GM18870 (cell line): Measurements from ENCODE around the gene HS2ST1.

ENCODE experiments used
- ATAC-seq: cut with Tn5 transposase; IDR thresholded peaks from one replicate; pipeline ENCODE4 v1.9.1; 2021; ENCODE audit warnings: moderate library complexity; ENCODE audit not compliant: unreplicated experiment

HS2ST1 gene

GRCh38 chr1:87132284-87132870 lies 217.9 kb downstream of the HS2ST1 start:
- ATAC-seq: peak; percentile 13

GRCh38 chr1:87134061-87134460 lies 219.6 kb downstream of the HS2ST1 start:
- ATAC-seq: no peak

GRCh38 chr1:87134625-87135328 lies 220.3 kb downstream of the HS2ST1 start:
- ATAC-seq: no peak

GRCh38 chr1:87135329-87135712 lies 220.9 kb downstream of the HS2ST1 start:
- ATAC-seq: no peak

- ATAC-seq: no peak
Observed at GRCh38 chr1:87136607-87137341, 222.3 kb downstream of the HS2ST1 start.

- ATAC-seq: no peak
Observed at GRCh38 chr1:87137342-87137739, 222.9 kb downstream of the HS2ST1 start.

GRCh38 chr1:87140831-87141540 lies 226.6 kb downstream of the HS2ST1 start:
- ATAC-seq: no peak

GRCh38 chr1:87141556-87141955 lies 227.1 kb downstream of the HS2ST1 start:
- no peak for ATAC-seq

- ATAC-seq: no peak
Observed at GRCh38 chr1:87143413-87144135, 229.1 kb downstream of the HS2ST1 start.

- ATAC-seq: no peak
Observed at GRCh38 chr1:87144316-87144895, 230.0 kb downstream of the HS2ST1 start.

- no peak for ATAC-seq
Observed at GRCh38 chr1:87144981-87145380, 230.5 kb downstream of the HS2ST1 start.

GRCh38 chr1:87146538-87146937 lies 232.1 kb downstream of the HS2ST1 start:
- ATAC-seq: no peak

- ATAC-seq: no peak
Observed at GRCh38 chr1:87146986-87147385, 232.6 kb downstream of the HS2ST1 start.

- no peak for ATAC-seq
Observed at GRCh38 chr1:87147851-87148250, 233.4 kb downstream of the HS2ST1 start.

- no peak for ATAC-seq
Observed at GRCh38 chr1:87148661-87149060, 234.2 kb downstream of the HS2ST1 start.

GRCh38 chr1:87149241-87150041 lies 235.0 kb downstream of the HS2ST1 start:
- no peak for ATAC-seq

- ATAC-seq: no peak
Observed at GRCh38 chr1:87150143-87150542, 235.7 kb downstream of the HS2ST1 start.

GRCh38 chr1:87151500-87152421 lies 237.3 kb downstream of the HS2ST1 start:
- ATAC-seq: peak; percentile 76

GRCh38 chr1:87154384-87154783 lies 239.9 kb downstream of the HS2ST1 start:
- ATAC-seq: no peak
